ENCODE results near the gene CDH11.

Gene CDH11

GRCh38 chr16:65101009-65101408, 20.9 kb downstream of the CDH11 start:
- H3K4me1 Mint-ChIP-seq: no peaks in the 10 kb centered on the region
- H3K9me3 Mint-ChIP-seq: peaks cover 3% of the 10 kb centered on the region
- no peak overlapping the region for H3K4me3 Mint-ChIP-seq
- H3K27ac Mint-ChIP-seq: no peak overlapping the region
- DNase-seq: no peak
- CTCF ChIA-PET: no interaction called here
- no peaks in the 10 kb centered on the region for H3K36me3 Mint-ChIP-seq
- H3K27me3 Mint-ChIP-seq: no peaks in the 10 kb centered on the region

GRCh38 chr16:65099607-65100006, 22.3 kb downstream of the CDH11 start:
- Mint-ChIP-seq H3K36me3 (no peaks in the 10 kb centered on the region), H3K4me1 (no peaks in the 10 kb centered on the region), H3K27ac (no peak overlapping the region), H3K27me3 (no peaks in the 10 kb centered on the region), H3K4me3 (no peak overlapping the region), H3K9me3 (peaks cover 3% of the 10 kb centered on the region)
- CTCF ChIA-PET: no interaction called here
- no peak for DNase-seq

DNA sequence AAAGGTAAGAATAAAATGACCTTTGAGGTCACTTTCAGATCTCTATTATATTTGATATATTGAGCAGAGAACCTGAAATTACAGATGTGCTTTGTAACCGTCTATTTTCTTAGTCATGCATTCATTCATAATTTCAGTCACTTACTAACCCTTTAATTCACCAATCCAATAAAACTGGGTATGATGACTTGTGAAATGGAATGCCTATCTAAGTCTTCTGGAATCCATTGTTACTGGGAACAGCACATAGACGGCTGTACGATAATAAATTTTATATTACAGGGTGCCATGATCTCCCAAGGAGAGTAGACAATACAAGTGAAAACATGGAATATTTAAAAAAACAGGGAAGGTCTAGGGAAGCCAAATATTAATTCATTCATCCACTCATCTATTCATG, 22.9 kb downstream of the CDH11 start:
- Mint-ChIP-seq H3K9me3 (peaks cover 3% of the 10 kb centered on the region), H3K27me3 (no peaks in the 10 kb centered on the region), H3K27ac (no peak overlapping the region), H3K4me3 (no peak overlapping the region), H3K36me3 (no peaks in the 10 kb centered on the region), H3K4me1 (no peaks in the 10 kb centered on the region)
- DNase-seq: no peak
- CTCF ChIA-PET: no interaction called here

DNA sequence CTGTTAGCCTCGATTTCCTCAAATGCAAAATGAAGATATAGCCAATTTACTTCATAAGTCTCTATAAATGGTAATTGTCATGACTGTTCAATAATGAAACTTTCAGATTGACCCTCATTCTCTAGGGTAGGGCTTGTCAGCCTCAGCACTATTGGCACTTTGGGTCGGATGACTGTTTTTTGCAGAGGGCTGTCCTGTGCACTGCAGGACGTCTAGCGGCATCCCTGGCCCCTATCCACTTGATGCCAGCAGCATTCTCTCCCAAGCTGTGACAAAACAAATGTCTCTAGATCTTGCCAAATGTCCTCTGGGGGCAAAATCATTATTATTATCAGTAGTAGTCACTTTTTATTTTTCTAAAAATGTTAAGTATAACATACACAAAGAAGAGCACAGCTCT, 24.6 kb downstream of the CDH11 start:
- CTCF ChIA-PET: no interaction called here
- peaks cover 3% of the 10 kb centered on the region for H3K9me3 Mint-ChIP-seq

DNA sequence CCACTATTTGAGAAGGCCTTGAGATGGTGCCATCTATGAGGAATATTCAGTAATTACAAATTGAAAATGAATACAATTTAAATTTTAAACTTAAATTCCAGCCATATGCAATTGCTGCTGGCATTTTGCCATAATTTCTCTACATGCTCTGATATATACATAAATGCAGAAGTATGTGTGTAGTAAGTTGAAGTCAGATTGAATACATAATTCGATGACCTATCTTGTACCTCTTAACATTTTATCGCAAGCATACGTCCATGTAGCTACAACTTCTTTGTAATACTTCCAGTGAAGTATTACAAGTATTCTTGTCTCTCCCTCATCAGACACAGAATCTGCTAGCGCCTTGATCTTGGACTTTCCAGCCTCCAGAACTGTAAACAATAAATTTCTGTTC, 26.0 kb downstream of the CDH11 start:
- Mint-ChIP-seq H3K9me3 (peaks cover 3% of the 10 kb centered on the region), H3K27ac (no peak overlapping the region), H3K4me3 (no peak overlapping the region), H3K36me3 (no peaks in the 10 kb centered on the region), H3K4me1 (no peaks in the 10 kb centered on the region), H3K27me3 (no peaks in the 10 kb centered on the region)
- DNase-seq: no peak
- CTCF ChIA-PET: no interaction called here

More for the DNA sequence above, 24.6 kb downstream of the CDH11 start:
- no peak overlapping the region for H3K27ac Mint-ChIP-seq
- no peak overlapping the region for H3K4me3 Mint-ChIP-seq
- no peaks in the 10 kb centered on the region for H3K36me3 Mint-ChIP-seq
- H3K27me3 Mint-ChIP-seq: no peaks in the 10 kb centered on the region
- no peak for DNase-seq
- no peaks in the 10 kb centered on the region for H3K4me1 Mint-ChIP-seq

GRCh38 chr16:65095090-65095728, 26.7 kb downstream of the CDH11 start:
- no peak for DNase-seq
- Mint-ChIP-seq H3K27me3 (no peaks in the 10 kb centered on the region), H3K4me1 (no peaks in the 10 kb centered on the region), H3K4me3 (no peak overlapping the region), H3K27ac (no peak overlapping the region), H3K9me3 (peaks cover 3% of the 10 kb centered on the region), H3K36me3 (no peaks in the 10 kb centered on the region)
- CTCF ChIA-PET: no interaction called here

DNA sequence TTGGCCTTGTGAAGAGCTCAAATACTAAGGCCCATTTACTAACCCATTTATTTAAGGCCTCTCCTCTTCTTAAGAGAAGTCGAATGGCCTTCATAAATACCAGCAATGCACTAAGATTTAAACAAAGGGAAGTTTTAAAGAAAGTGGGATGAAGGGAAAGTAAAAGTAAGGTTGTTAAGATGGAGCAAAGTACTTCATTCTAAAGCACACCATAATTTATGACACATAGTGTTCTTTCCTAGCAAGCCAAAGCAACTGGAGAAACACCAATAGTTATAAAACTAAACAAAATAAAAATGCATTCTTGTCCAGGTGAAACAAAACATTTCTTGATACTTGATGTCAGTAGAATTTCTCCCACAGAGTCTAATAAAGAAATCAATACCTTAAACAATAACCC, 27.9 kb downstream of the CDH11 start:
- Mint-ChIP-seq H3K4me1 (no peaks in the 10 kb centered on the region), H3K27ac (no peak overlapping the region), H3K4me3 (no peak overlapping the region), H3K9me3 (no peaks in the 10 kb centered on the region), H3K36me3 (no peaks in the 10 kb centered on the region), H3K27me3 (no peaks in the 10 kb centered on the region)
- CTCF ChIA-PET: no interaction called here
- DNase-seq: no peak

- no peaks in the 10 kb centered on the region for H3K27me3 Mint-ChIP-seq
Measured at GRCh38 chr16:65083164-65083857, 38.6 kb downstream of the CDH11 start.

GRCh38 chr16:65079549-65079948, 42.3 kb downstream of the CDH11 start:
- Mint-ChIP-seq H3K4me3 (no peak overlapping the region), H3K4me1 (no peaks in the 10 kb centered on the region), H3K9me3 (peaks cover 4% of the 10 kb centered on the region), H3K27ac (no peak overlapping the region), H3K27me3 (no peaks in the 10 kb centered on the region), H3K36me3 (no peaks in the 10 kb centered on the region)
- no peak for DNase-seq
- CTCF ChIA-PET: no interaction called here

More at GRCh38 chr16:65083164-65083857, 38.6 kb downstream of the CDH11 start:
- CTCF ChIA-PET: no interaction called here
- Mint-ChIP-seq H3K36me3 (no peaks in the 10 kb centered on the region), H3K27ac (no peak overlapping the region), H3K9me3 (peaks cover 2% of the 10 kb centered on the region), H3K4me3 (no peak overlapping the region), H3K4me1 (no peaks in the 10 kb centered on the region)
- no peak for DNase-seq

- Mint-ChIP-seq H3K4me1 (no peaks in the 10 kb centered on the region), H3K4me3 (no peak overlapping the region), H3K27ac (no peak overlapping the region), H3K27me3 (no peaks in the 10 kb centered on the region), H3K9me3 (peaks cover 4% of the 10 kb centered on the region), H3K36me3 (no peaks in the 10 kb centered on the region)
- CTCF ChIA-PET: no interaction called here
- no peak for DNase-seq
Measured at GRCh38 chr16:65077181-65077580, 44.7 kb downstream of the CDH11 start.

GRCh38 chr16:65075877-65076276, 46.0 kb downstream of the CDH11 start:
- no peak overlapping the region for H3K27ac Mint-ChIP-seq
- H3K4me1 Mint-ChIP-seq: no peaks in the 10 kb centered on the region
- H3K36me3 Mint-ChIP-seq: no peaks in the 10 kb centered on the region
- CTCF ChIA-PET: no interaction called here
- H3K27me3 Mint-ChIP-seq: no peaks in the 10 kb centered on the region
- H3K9me3 Mint-ChIP-seq: peaks cover 4% of the 10 kb centered on the region
- no peak for DNase-seq
- H3K4me3 Mint-ChIP-seq: no peak overlapping the region

DNA sequence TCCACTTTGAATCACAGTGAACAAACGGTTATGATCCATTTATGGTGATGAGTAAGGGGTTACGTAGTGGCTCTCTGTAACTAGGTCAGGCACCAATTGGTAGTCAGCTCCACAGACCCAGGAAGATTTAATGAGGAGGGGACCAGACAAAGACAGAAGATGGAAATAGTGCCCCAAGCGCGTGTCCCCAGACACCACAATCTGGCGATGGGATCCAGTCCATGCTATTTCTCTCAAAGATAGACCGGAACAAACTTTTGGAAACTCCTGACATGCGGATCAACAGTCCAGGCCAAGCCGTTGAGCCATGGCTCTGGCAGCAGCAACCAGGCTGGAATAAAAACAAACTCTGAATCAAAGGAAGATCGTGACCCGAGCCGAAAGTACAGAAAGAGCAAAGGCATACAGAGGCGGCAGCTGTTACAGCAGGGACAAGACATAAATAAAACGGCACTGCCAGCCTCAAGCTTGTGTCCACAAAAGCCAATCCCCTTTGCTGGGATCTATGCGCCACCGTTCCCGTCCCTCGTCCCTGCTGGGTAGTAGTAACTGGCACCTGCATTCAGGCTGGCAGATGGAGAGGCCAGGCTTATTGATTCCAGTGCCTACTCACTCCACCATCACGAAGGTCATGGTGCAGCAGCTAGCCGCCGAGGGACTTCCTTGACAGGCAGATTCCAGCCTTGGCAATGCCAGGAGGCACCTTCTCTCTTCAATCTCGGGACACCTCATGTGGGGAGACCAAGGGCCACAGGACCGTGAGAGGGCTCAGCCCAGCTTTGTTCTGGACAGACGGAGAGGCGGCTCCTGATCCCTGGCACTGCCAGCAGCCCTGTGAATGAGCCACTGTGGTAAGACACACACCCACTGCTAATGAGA, 50.2 kb downstream of the CDH11 start:
- Mint-ChIP-seq H3K9me3 (peaks cover 2% of the 10 kb centered on the region), H3K4me1 (no peaks in the 10 kb centered on the region), H3K27me3 (no peaks in the 10 kb centered on the region), H3K4me3 (no peak overlapping the region), H3K27ac (no peak overlapping the region), H3K36me3 (no peaks in the 10 kb centered on the region)
- no peak for DNase-seq
- CTCF ChIA-PET: no interaction called here

GRCh38 chr16:65070831-65071432, 50.9 kb downstream of the CDH11 start:
- Mint-ChIP-seq H3K4me1 (no peaks in the 10 kb centered on the region), H3K4me3 (no peak overlapping the region), H3K27me3 (no peaks in the 10 kb centered on the region), H3K9me3 (no peaks in the 10 kb centered on the region), H3K36me3 (no peaks in the 10 kb centered on the region), H3K27ac (no peak overlapping the region)
- CTCF ChIA-PET: no interaction called here
- DNase-seq: no peak

DNA sequence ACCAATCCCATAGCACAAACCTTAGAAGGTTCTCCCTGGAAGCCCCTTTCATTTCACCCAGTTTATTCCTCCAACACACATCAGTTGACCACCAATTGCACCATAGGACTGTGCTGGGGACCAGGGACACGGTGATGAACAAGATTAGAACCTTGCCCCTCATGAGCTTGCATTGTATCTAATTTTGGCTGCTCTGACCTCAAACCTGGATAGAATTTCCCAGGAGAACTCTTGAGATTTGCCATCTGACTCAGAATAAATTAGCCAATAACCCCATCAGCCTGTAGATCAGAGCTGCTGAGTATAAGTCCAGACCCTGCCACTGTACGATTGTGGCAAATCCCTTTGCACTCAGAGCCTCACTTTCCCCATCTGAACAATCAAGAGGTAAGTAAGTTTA, 52.1 kb downstream of the CDH11 start:
- CTCF ChIA-PET: no interaction called here
- Mint-ChIP-seq H3K27ac (no peak overlapping the region), H3K36me3 (no peaks in the 10 kb centered on the region), H3K4me1 (no peaks in the 10 kb centered on the region), H3K27me3 (no peaks in the 10 kb centered on the region), H3K9me3 (no peaks in the 10 kb centered on the region), H3K4me3 (no peak overlapping the region)
- DNase-seq: no peak

Measured in activated naive CD4-positive, alpha-beta T cell treated with anti-CD3 and anti-CD28 coated beads, Interleukin-2, amount 10 ng/mL, durations not matched to agents 7 days and 5 days (primary cell).